Left cardiac atrium (tissue), 4 donors: ENCODE results near the gene KDM5B. TPM values are rescaled to one million over a fixed set of nuclear protein-coding genes. Genes with fewer than 3 reads are reported as not detected.
"Not testable (repeated sequence)": the region's sequence is repeated elsewhere in the genome, so short reads cannot be mapped to it uniquely, and the experiment has no call there.

Experiments used
- ATAC-seq, 2 donors: fragments of 200-7000 bp; cut with Tn5 transposase; one replicate each; pipeline ENCODE4 v1.9.1; 2020; ENCODE audit warnings: mild to moderate bottlenecking in 2 of 2, moderate library complexity in 2 of 2
- DNase-seq: peaks from one replicate; pipeline ENCODE4 v3.0.0-alpha.2; 2020
- intact Hi-C, 2 donors: fragments of 100-400 bp; cut with DNase I; formaldehyde crosslinking; loops; one replicate each; pipeline versions ENCODE4 v1.14.1 to v1.15.1; 2022 to 2023
- total RNA-seq, 2 donors: library from RNA; stranded (reverse); fragmentation: NEBNext Ultra II Directional; extraction: Animal tissue kit (Norgen Biotek cat#: 25700); gene quantifications; one replicate each; pipeline ENCODE4 v1.2.1, GENCODE V29; 2021
- donor health status: DM: no; HTN: yes; CAD: no.
- donor health status: DM: no; HTN: yes; CAD: no; lungs with severe emphysema.
- donor health status: DM: yes; HTN: yes; CAD: no.
- donor health status: Dilated cardiomyopathy.

The KDM5B gene
- total RNA-seq, 2 donors from 2014 or later: 16.6 to 18.0 TPM

DNA sequence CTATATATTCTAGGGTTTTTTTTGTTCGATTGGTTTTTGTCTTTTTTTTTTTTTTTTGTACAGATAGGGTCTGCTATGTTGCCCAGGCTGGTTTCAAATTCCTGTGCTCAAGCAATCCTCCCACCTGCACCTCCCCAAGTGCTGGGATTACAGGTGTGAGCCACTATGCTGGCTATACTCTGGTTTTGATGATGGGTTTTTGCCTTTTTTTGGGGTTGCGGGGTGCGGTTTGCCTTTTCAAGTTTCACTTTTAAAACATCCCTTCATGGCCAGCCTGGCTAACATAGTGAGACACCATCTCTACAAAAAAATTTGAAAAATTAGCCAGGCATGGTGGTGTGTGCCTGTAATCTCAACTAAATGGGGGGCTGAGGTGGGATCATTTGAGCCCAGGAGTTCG is 10.0 kb downstream of the KDM5B start:
- ATAC-seq (no peak), DNase-seq (no peak)
- intact Hi-C loops: no loop called here

DNA sequence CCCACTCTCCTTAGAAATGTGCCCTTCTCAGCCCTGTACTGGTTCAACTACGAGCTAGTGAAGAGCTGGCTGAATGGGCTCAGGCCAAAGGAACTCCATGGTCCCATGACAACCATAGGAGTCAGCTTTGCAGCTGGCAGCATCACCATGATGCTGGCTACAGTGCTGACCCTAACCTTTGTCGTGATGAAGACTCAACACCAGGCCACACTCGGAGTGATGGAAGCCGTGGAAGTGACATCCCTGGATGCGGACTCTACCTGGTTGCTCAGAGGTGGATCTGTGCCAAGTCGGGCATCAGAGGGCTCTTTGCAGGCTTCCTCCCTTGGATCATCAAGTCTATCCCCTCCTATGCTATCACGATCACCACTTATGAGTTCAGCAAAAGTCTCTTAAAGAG is 11.6 kb downstream of the KDM5B start:
- no peak for ATAC-seq
- no peak for DNase-seq
- intact Hi-C loops: no loop called here

DNA sequence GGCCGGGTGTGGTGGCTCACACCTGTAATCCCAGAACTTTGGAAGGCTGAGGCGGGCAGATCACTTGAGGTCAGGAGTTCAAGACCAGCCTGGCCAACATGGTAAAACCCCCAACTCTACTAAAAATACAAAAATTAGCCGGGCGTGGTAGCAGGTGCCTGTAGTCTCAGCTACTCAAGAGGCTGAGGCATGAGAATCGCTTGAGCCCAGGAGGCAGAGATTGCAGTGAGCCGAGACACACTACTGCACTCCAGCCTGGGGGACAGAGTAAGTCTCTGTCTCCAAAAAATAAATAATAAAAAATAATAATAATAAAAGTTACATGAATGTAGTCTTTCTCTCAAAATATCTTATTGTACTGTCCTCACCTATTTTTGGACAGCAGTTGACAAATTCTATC is 13.3 kb downstream of the KDM5B start:
- ATAC-seq, DNase-seq, intact Hi-C loops: not testable (repeated sequence)

DNA sequence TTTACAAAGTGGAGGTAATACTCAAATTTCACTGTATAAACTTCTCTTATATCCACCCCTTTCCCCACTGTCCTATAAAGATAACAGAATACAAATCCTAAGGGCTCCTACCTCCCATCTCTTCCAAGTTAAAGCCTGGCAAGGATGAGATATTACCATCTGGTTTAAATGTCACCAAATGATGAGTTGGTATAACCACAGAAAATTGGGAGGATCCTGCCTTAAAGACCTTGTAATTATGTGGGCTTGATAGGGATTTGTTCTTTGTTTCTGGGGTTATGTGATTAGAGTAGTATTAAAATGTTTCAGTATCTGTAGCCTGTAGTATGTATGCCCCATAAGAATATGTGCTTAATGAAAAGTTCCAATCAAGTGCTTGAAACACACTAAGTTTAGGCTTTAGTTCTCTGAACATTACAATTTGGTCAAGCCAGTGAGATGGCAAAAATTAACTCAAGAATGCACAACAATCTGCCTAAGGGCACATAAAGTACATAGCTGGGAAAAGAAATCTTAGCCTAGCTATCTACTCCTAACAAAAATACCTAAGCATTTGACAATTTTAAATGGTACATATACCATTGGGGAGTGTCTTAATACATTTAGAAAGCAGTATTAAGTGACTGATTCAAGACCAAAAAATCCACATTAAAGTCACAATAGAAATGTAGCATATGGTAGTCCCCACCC is 14.0 kb downstream of the KDM5B start:
- intact Hi-C loops: no loop called here
- DNase-seq: no peak
- no peak for ATAC-seq

DNA sequence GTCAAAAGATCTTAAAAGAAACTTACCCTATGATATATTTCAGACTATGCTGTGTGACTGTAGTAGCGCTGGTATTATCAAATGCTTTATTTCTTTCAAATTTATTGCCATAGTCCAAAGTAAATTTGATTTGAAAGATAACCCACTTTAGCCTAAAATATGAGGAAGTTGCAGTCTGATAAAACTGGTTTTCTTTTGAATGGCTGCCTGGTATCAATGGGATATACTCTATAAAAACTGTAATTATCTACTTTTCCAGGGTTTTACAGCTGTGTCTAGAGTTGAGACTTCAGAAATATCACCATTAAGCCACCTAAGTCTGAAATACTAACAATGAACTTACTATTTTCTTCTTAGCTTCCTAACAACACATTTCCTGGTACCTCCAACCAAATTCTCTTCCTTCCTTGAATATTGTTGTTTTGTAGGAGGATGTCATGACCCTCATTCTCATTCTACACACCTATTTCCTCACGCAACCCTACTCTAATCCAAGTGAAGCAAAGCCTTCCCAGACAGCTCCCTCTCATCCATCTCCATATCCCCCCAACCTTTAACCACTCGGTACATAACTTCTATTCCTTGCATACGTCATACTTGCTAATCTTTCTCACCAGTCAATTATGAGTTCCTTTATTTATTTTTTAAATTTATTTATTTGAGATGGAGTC is 17.0 kb downstream of the KDM5B start:
- intact Hi-C loops: no loop called here
- ATAC-seq (no peak), DNase-seq (no peak)

DNA sequence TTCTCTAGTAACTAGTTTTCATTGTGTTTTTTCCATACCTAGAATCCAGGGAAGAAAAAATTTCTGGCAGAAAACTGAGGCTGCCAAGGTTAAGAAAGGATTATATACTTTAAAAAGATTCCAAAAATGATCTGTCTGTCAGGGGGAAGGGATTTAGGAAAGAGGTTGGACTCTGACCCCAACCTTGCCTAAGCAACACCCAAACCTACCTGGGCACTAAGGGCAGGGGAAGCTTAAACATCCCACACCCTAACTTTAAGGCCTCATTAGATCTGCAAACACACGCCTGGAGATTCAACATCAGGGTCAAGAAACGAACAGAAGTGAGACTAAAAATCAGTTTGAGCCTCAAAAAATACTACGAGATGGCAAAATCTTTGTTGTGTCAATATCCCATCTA is 19.4 kb downstream of the KDM5B start:
- ATAC-seq (no peak), DNase-seq (no peak)
- intact Hi-C loops: no loop called here

DNA sequence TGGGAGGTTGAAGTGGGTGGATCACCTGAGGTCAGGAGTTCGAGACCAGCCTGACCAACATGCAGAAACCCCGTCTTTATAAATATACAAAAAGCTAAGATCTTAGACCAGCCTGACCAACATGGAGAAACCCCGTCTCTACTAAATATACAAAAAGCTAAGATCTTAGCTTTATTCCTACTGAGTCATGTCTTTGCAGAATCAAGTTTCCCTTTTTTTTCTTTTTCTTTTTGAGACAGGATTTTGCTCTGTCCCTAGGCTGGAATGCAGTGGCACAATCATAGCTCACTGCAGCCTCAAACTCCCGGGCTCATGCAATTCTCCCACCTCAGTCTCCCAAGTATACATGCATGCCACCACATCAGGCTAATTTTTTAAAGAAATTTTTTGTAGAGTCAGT is 21.4 kb downstream of the KDM5B start:
- DNase-seq (no peak), ATAC-seq (no peak)
- intact Hi-C loops: no loop called here

DNA sequence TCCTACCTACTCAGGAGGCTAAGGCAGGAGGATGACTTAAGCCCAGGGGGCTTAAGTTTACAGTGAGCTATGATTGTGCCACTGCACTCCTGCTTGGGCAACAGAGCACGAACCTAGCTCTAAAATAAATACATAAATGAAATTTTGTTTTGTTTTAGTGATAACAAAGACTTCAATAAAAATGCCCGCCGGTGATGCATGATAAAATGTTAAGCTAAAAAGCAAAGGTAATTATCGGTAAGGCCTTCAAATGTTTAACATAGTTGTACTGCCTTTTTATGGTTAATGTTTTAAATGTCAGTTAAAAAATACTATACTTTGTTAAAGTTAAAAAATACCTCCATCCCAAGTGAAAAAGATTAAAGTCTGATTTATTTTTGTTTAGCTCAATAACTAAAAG is 27.0 kb downstream of the KDM5B start:
- ATAC-seq (no peak), DNase-seq (no peak)
- intact Hi-C loops: no loop called here

DNA sequence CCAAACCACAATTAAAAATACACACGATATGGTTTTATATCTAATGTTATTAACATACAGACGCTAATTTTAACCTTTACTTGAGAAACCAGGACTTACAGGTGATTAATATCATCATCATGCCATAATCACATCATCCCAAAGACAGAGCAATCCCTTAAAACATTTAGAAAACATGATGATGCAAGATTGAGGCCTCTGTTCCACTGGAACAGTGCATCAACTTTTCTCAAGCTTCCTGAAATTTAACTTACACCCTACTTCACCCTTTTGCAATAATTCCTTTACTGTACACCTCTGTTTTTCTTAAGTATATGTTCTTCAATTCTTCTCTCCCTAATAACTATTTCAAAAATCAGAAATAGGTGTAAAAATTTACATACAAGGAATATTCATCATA is 38.1 kb downstream of the KDM5B start:
- ATAC-seq (no peak), DNase-seq (no peak)
- intact Hi-C loops: no loop called here

DNA sequence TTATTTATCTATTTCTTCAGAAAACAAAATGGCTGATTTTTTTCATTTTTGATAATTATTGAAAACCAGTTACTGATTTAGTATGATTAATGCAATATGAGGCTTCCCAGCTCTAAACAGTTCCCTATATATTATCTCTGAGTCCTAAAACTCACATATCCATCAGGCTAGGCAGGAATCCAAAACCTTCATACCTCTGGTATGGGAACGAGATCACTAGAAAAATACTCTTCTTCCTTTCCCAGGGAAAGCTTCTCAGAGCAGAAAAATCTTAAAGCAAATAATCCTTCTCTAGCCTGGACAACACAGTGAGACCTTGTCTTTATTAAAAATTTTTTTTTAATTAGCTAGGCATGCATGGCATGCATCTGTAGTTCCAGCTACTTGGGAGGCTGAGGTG is 42.5 kb downstream of the KDM5B start:
- no peak for DNase-seq
- no peak for ATAC-seq
- intact Hi-C loops: no loop called here

DNA sequence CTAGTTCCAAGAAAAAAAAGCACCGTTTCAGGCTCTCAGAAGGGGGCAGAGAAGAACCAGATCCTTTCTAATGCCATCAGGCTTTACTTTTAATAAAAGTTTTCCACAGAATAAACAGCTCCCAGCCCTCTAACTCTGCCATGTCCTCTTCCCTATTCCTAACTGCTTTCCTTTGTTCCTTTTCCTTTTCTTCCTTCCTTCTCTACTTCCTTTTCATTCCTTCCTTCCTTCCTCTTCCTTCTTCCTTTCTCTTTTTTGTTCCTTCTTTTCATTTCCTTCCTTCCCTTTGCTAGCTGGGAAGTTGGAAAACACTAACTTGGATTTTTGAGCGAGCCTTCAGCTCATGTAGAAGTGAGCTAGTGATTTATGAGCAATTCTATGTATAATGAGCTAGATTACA is 46.2 kb downstream of the KDM5B start:
- DNase-seq (no peak), ATAC-seq (no peak)
- intact Hi-C loops: no loop called here

DNA sequence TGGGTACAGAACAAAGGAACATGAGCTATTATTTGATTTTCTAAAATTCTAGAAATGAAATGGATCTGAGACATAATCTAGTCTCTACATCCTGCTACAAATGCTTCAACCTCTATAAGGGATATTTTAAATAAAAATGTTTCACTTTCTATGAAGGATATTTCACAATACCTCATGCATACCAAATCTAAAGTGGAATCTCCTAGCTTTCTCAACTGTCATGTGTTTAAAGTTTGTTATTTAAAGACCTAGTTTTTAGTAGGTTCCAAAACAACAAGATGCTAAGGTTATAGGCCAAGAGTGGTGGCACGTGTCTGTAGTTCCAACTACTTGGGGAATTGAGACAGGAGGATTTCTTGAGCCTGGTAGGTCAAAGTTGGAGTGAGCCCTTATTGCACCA is 47.6 kb downstream of the KDM5B start:
- DNase-seq (no peak), ATAC-seq (no peak)
- intact Hi-C loops: no loop called here

DNA sequence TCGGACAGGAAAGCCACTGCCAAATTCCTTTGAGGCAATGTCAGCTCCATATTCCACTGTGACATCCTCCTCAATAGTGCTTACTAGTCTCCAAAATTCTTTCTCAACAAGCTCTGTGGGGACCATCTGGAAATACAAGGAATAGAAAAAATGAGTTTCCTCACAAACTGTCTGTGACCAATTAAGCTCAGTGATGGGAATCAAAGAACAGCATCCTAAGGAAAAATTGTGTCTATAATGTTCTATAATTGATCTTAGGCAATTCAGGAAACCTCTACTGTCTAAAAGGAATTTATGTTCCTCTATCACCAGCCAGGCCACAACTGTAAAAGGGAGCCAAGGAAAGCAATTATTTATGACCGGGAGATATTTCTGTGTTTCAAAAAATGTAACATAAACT is 51.8 kb downstream of the KDM5B start:
- no peak for ATAC-seq

DNA sequence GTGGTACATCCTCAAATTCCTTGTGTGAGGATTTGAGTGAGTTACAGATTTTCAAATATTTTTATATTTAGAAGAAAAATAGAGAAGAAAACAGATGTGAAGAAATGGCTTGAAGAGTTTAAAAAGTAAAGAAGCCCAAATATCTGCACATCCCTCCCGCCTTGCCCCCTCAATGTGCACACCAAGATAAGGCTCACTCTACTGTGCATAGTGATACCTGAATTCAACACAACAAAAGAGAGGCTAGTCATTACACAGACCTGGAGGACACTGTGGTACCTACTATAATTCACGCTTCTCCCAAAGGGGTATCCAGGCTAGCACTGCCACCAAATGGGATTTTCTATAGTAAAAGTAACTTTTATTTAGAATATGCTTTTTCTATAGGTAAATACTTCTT is 53.9 kb downstream of the KDM5B start:
- intact Hi-C loops: no loop called here
- DNase-seq (no peak), ATAC-seq (no peak)

More for the DNA sequence above, 51.8 kb downstream of the KDM5B start:
- intact Hi-C loops: no loop called here
- DNase-seq: no peak

DNA sequence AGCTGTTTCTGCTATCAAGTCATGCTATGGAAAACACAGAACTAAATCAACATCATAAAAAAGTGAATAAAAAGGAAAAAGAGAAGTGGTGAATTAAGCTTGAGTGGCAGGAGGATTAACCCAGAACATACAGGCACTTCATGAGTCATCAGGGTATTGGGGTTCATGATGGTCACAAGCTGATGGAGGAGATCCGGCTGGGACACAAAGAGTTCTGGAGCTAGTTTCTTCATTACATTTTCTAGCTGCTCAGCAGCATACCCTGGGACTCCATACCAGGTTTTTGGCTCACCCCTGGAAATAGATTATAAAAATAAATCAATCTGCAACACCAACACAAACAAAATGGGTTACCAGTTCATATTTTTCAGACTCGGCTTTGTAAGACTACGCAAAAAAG is 55.4 kb downstream of the KDM5B start:
- intact Hi-C loops: no loop called here
- ATAC-seq (no peak), DNase-seq (no peak)

DNA sequence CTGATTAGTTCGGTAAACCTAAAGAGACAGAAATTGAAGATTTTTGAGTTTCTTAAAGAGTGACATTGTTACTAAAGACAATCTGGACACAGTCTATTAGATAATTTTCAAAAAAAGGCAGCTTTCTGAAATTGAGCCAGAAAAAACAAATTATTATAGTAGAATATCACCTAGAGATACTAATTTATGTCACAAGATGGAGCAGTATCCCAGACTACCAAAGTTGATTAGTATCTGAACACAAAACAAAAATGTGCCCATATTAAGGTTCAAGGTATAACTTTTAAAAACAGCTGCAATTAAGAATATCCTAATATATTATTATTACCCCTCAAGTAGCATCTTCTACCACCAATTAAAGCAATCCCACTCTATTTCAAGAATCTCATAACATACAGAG is 57.5 kb downstream of the KDM5B start:
- intact Hi-C loops: no loop called here
- DNase-seq (no peak), ATAC-seq (no peak)

DNA sequence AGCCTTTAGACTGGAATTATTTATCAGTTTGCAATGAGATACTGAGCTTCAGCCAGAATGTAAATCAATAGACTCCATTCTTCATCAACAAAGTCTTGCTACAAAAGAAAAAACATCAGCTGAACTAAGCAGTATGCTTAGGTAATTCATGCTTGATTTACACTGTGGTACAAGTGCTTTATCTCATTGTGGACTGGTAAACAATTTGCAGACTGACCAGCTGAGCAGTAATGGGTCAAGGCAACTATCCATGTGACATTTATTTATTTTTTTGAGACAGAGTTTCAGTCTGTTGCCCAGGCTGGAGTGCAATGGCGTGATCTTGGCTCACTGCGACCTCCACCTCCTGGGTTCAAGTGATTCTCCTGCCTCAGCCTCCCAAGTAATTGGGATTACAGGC is 58.2 kb downstream of the KDM5B start:
- DNase-seq: no peak
- intact Hi-C loops: no loop called here

DNA sequence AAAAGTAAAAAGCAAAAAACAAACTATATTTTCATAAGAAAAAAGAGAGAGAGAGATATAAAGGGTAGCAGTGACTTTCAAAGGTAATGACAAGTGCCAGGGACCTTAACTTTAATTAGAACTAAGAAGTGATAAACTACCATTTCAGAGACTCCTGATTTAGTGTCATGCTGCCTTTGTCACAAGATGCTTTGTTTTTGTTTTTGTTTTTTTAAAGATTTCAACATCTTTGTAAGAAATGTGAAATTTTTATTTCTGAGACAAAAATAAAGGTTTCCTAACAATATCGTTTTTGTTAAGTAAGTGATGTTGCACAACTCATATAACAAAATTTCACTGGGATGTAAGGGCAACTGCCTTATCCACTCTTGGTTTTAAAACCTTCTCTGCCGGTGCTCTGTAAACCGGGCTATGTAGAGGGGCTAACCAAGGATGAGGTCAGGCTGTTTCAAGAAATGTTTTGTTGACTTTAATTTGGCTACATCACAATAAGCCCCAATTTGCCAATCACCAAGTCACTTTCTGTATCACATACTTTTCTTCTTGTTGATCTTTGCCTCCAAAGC is 62.8 kb downstream of the KDM5B start:
- intact Hi-C loops: loop anchor here in 1 of 2 donors (10.0 kb wide), 1 partner anchor 249 kb away; no protein-coding TSS in a partner anchor
- no peak for ATAC-seq
- DNase-seq: no peak

More for the DNA sequence above, 58.2 kb downstream of the KDM5B start:
- no peak for ATAC-seq

DNA sequence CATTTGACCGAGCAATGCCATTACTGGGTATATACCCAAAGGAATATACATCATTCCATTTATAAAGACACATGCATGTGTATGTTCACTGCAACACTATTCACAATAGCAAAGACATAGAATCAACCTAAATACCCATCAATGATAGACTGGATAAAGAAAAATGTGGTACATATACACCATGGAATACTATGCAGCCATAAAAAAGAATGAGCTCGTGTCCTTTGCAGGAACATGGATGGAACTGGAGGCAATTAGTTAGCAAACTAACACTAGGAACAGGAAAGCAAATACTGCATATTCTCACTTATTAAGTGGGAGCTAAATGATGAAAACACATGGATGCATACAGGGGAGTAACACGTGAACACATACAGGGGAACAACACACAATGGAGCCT is 63.5 kb downstream of the KDM5B start:
- not testable (repeated sequence) for ATAC-seq, DNase-seq
- intact Hi-C loops: loop anchor here in 1 of 2 donors (10.0 kb wide), 1 partner anchor 250 kb away; no protein-coding TSS in a partner anchor

DNA sequence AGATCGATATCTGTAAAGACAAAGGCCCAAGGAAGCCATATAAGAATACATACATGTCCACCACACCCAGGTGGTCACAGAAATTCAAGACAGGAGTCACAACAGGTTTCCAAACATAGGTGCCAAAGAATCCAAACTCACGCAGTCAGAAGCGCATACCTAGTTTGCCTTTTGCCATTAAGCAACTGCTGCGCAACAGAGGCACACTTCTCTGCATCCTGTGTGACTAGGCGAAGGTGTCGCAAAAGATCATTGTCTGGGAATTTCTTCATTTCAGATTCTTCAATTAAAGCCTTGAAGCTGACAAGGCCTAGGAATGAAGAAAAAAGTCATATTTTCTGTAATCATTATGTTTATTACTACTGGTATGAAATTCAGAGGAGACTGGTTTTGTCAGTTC is 65.7 kb downstream of the KDM5B start:
- intact Hi-C loops: loop anchor here in 1 of 2 donors (10.0 kb wide), 1 partner anchor 252 kb away; no protein-coding TSS in a partner anchor
- ATAC-seq (no peak), DNase-seq (no peak)

DNA sequence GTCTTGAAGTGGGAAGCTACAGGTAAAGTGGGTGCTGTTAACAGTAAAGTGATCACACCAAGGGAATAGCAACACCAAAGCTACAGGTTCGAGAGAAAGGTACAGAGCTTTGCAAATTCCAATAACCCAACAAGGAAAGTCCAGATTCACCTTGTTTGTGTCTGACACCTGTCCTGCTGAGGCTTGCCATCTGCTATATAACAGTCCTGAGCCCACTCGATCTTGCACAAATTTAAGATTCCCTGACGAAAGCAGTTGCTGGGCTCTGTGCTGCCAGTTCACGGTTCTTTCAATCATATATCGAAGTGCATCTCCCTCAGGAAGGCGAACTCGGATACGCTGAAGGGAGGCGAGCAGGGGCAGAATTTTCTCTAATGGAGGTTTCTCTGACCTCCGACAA is 75.0 kb downstream of the KDM5B start:
- DNase-seq: no peak

More for the DNA sequence above, 75.0 kb downstream of the KDM5B start:
- ATAC-seq: no peak
- intact Hi-C loops: no loop called here
